NB4 (cell line): Measurements from ENCODE around the gene SDF2L1.
"Not testable (repeated sequence)": the region's sequence is repeated elsewhere in the genome, so short reads cannot be mapped to it uniquely, and the experiment has no call there.

Experiments
- CTCF ChIP-seq: IDR thresholded peaks from one replicate; pipeline ENCODE4 v1.5.1; 2012; ENCODE audit warnings: low read depth, low read length
- MAX ChIP-seq: IDR thresholded peaks from 2 replicates; pipeline ENCODE4 v1.6.1; 2011; ENCODE audit warnings: low read depth, low read length
- MYC ChIP-seq: IDR thresholded peaks from 2 replicates; pipeline ENCODE4 v1.6.1; 2011; ENCODE audit warnings: low read depth, low read length

DNA sequence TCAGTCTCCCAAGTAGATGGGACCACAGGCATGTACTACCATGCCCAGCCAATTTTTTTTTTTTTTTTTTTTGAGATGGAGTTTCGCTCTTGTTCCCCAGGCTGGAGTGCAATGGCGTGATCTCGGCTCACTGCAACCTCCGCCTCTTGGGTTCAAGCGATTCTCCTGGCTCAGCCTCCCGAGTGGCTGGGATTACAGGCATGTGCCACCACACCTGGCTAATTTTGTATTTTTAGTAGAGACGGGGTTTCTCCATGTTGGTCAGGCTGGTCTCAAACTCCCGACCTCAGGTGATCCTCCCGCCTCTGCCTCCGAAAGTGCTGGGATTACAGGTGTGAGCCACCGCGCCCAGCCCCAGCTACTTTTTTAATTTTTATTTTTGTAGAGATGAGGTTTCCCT, 36.7 kb downstream of the SDF2L1 start:
- TF ChIP-seq CTCF, MYC, MAX: not testable (repeated sequence)
